Measurements from ENCODE around the gene ZFP36.

Gene ZFP36

DNA sequence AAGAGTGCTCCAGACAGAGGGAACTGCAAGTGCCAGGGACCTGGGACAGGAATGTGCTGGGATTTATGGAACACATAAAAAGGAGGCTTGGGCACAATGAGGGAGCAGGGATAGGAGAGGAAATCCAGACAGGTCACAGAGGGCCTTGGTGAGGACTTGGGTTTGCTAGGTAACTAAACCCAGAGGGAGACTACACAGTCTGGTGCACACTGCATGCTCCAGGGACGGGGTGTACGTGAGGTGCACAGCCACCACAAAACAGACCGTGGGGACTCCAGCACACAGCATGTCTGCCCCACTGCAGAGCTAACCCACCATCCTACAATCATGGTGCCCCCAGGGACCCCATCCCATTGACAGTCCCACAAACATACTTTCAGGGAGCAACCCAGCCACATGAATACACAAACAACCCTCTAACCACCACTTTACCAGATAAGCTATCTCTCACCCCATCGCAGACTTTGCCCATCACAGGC is 5.5 kb upstream of the ZFP36 start:
- H3K4me1 ChIP-seq (ENCODE audit: insufficient read depth, low read length, severe bottlenecking) = peaks cover 73% of the 10 kb centered on the region

DNA sequence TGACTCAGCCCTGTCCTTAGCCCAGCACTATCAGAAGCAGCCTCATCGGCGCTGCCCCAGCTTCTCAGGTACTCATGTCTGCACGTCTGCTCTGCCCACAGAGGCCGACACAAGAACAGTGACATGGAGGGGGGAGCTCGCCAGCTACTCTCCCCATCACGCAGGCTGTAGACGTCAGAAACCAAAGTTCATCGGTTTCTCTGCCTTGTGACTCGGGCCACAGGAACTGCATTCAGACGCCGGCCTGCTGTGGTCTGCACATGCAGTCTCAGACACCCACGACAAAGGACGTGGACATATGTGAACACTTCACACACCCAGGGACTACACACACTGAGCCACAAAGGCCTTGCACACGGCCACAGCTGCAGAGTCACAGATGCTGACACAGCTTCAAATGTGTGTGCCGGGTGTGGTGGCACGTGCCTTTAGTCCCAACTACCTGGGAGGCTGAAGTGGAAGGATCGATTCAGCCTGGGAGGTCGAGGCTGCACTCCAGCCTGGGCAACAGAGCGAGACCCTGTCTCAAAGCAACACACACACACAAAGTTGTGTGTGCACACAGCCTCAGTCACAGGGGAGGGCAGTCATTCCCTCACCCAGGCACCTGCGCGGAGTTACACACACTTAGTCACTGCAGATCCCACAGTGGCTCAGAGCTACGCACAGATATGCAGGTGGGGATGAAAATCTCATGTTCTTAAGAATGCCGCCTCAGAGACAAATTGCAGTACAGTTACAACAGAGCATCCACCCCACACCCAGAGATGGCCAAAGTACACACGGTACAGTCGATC is 4.9 kb upstream of the ZFP36 start:
- Histone ChIP-seq H2AFZ (ENCODE audit: low read length) (no peak overlapping the region), H3K79me2 (ENCODE audit: insufficient read depth, low read length) (no peaks in the 10 kb centered on the region), H3K36me3 (ENCODE audit: insufficient read depth, low read length) (peaks cover 9% of the 10 kb centered on the region; the same call in 1 of the 2 replicates), H3K9me3 (ENCODE audit: low read length) (no peaks in the 10 kb centered on the region), H3K27me3 (ENCODE audit: insufficient read depth, low read length) (no peaks in the 10 kb centered on the region), H3K27ac (ENCODE audit: low read depth, low read length, poor library complexity, severe bottlenecking) (peak overlapping the region; percentile 96), H4K20me1 (ENCODE audit: insufficient read depth, low read length) (no peaks in the 10 kb centered on the region), H3K9ac (ENCODE audit: low read length) (peak overlapping the region; percentile 72), H3K4me1 (ENCODE audit: insufficient read depth, low read length, severe bottlenecking) (peaks cover 77% of the 10 kb centered on the region), H3K4me3 (ENCODE audit: low read depth, low read length, poor library complexity, severe bottlenecking) (peak overlapping the region; percentile 43), H3F3A (ENCODE audit: insufficient read depth, low read length) (peaks cover 13% of the 10 kb centered on the region), H3K9me2 (ENCODE audit: low read depth, low read length) (no peaks in the 10 kb centered on the region), H3K4me2 (ENCODE audit: low read length) (peak overlapping the region; percentile 66)
- TF ChIP-seq EZH2 (IDR thresholded peaks at IDR 0.05; ENCODE audit: borderline replicate concordance, low read length) = no peak
- TF ChIP-seq, protein P1, sequence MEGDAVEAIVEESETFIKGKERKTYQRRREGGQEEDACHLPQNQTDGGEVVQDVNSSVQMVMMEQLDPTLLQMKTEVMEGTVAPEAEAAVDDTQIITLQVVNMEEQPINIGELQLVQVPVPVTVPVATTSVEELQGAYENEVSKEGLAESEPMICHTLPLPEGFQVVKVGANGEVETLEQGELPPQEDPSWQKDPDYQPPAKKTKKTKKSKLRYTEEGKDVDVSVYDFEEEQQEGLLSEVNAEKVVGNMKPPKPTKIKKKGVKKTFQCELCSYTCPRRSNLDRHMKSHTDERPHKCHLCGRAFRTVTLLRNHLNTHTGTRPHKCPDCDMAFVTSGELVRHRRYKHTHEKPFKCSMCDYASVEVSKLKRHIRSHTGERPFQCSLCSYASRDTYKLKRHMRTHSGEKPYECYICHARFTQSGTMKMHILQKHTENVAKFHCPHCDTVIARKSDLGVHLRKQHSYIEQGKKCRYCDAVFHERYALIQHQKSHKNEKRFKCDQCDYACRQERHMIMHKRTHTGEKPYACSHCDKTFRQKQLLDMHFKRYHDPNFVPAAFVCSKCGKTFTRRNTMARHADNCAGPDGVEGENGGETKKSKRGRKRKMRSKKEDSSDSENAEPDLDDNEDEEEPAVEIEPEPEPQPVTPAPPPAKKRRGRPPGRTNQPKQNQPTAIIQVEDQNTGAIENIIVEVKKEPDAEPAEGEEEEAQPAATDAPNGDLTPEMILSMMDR (IDR thresholded peaks at IDR 0.05; ENCODE audit: low read length) = no peak

More for the DNA sequence above, 5.5 kb upstream of the ZFP36 start:
- no peak overlapping the region for H2AFZ ChIP-seq (ENCODE audit: low read length)
- H3K27me3 ChIP-seq (ENCODE audit: insufficient read depth, low read length) = no peaks in the 10 kb centered on the region
- no peaks in the 10 kb centered on the region for H3K9me2 ChIP-seq (ENCODE audit: low read depth, low read length)
- H3K9ac ChIP-seq (ENCODE audit: low read length) = peak overlapping the region; percentile 72
- peak overlapping the region; percentile 66; the same call in 1 of the 2 replicates for H3K4me2 ChIP-seq (ENCODE audit: low read length)
- H3K9me3 ChIP-seq (ENCODE audit: low read length) = no peaks in the 10 kb centered on the region
- H3K4me3 ChIP-seq (ENCODE audit: low read depth, low read length, poor library complexity, severe bottlenecking) = no peak overlapping the region
- TF ChIP-seq EZH2 (IDR thresholded peaks at IDR 0.05; ENCODE audit: borderline replicate concordance, low read length) = no peak
- TF ChIP-seq, protein P1 (IDR thresholded peaks at IDR 0.05; ENCODE audit: low read length) = no peak
- no peaks in the 10 kb centered on the region for H3K79me2 ChIP-seq (ENCODE audit: insufficient read depth, low read length)
- H3K36me3 ChIP-seq (ENCODE audit: insufficient read depth, low read length) = peaks cover 9% of the 10 kb centered on the region; the same call in 1 of the 2 replicates
- H3F3A ChIP-seq (ENCODE audit: insufficient read depth, low read length) = peaks cover 13% of the 10 kb centered on the region
- H4K20me1 ChIP-seq (ENCODE audit: insufficient read depth, low read length) = no peaks in the 10 kb centered on the region
- peak overlapping the region; percentile 96 for H3K27ac ChIP-seq (ENCODE audit: low read depth, low read length, poor library complexity, severe bottlenecking)

DNA sequence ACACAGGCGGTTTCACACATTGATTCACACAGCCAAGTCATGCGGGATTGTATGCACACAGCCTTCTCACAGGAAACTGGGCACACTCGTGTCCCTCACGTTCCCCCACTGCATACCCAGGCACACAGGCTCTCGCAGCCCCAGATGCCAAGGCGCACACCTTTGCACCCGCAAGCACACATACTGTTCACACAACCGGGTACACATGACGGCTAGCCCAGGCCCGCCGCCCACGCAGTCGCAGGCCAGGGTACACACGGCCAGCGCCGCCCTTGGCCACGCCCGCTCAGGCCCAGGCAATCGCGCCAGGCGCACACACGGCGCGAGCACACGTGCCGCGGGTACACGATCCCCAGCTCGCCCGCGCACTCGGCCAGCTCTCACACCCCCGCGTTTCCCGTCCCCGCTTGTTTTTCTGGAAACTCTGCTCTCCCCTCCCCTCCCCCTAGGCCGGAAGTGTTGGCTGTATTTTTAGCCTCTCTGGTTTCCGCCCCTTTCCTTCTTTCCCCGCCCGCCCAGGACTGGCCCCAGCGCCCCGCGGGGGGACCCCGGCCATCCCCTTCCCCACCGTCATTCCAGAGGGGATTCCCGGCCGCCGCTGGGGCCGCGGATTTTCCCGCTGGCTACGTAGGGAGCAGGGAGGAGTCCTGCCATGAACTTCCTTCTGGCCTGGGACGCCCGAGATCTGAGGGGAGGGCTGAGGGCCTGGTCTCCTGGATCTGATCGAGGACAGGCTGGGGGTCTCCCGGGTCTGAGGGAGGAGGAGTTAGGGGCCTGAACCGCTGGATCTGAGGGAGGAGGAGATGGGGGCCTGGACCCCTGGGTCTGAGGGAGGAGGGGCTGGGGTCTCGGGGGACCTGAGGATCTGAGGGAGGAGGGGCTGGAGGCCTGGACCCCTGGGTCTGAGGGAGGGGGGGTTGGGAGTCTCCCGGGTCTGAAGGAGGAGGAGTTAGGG is 4.0 kb upstream of the ZFP36 start:
- H3K9me2 ChIP-seq (ENCODE audit: low read depth, low read length) = no peaks in the 10 kb centered on the region
- H3K79me2 ChIP-seq (ENCODE audit: insufficient read depth, low read length) = no peaks in the 10 kb centered on the region
- peak overlapping the region; percentile 96 for H3K27ac ChIP-seq (ENCODE audit: low read depth, low read length, poor library complexity, severe bottlenecking)
- H3K4me3 ChIP-seq (ENCODE audit: low read depth, low read length, poor library complexity, severe bottlenecking) = peak overlapping the region; percentile 43
- H3K9me3 ChIP-seq (ENCODE audit: low read length) = no peaks in the 10 kb centered on the region
- H3K27me3 ChIP-seq (ENCODE audit: insufficient read depth, low read length) = no peaks in the 10 kb centered on the region
- peak overlapping the region; percentile 72 for H3K9ac ChIP-seq (ENCODE audit: low read length)
- peak overlapping the region; percentile 66 for H3K4me2 ChIP-seq (ENCODE audit: low read length)
- peaks cover 70% of the 10 kb centered on the region for H3K4me1 ChIP-seq (ENCODE audit: insufficient read depth, low read length, severe bottlenecking)
- peaks cover 6% of the 10 kb centered on the region; the same call in 1 of the 2 replicates for H3K36me3 ChIP-seq (ENCODE audit: insufficient read depth, low read length)
- TF ChIP-seq EZH2 (IDR thresholded peaks at IDR 0.05; ENCODE audit: borderline replicate concordance, low read length) = no peak
- TF ChIP-seq, protein P1 (IDR thresholded peaks at IDR 0.05; ENCODE audit: low read length) = no peak
- peaks cover 13% of the 10 kb centered on the region for H3F3A ChIP-seq (ENCODE audit: insufficient read depth, low read length)
- H4K20me1 ChIP-seq (ENCODE audit: insufficient read depth, low read length) = no peaks in the 10 kb centered on the region
- no peak overlapping the region for H2AFZ ChIP-seq (ENCODE audit: low read length)
